Activated naive CD4-positive, alpha-beta T cell treated with anti-CD3 and anti-CD28 coated beads, Interleukin-2, amount 50 U/mL, for 16 hours (primary cell): ENCODE measurements around the gene TNFRSF17.

Experiments
- DNase-seq: peaks from one replicate; pipeline ENCODE4 v3.0.0-alpha.2; 2020

TNFRSF17 gene

GRCh38 chr16:11972128-11972527, 7.1 kb downstream of the TNFRSF17 start:
- DNase-seq = no peak

DNA sequence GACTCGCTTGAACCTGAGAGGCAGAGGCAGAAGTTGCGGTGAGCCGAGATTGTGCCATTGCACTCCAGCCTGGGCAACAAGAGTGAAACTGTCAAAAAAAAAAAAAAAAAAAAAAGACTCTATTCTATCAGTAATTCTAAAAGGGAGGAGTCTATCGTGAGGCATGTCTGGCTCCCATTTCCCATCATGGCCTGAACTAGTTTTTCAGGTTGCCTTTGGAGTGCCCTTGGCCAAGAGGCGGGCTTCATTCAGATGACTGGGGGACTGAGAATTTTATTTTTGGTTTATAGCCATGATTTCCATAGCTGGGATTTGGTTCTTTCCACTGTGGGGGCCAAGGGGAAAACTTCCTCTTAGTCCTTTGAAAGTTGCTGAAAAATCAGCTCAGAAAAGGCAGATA, 8.1 kb downstream of the TNFRSF17 start:
- no peak for DNase-seq

DNA sequence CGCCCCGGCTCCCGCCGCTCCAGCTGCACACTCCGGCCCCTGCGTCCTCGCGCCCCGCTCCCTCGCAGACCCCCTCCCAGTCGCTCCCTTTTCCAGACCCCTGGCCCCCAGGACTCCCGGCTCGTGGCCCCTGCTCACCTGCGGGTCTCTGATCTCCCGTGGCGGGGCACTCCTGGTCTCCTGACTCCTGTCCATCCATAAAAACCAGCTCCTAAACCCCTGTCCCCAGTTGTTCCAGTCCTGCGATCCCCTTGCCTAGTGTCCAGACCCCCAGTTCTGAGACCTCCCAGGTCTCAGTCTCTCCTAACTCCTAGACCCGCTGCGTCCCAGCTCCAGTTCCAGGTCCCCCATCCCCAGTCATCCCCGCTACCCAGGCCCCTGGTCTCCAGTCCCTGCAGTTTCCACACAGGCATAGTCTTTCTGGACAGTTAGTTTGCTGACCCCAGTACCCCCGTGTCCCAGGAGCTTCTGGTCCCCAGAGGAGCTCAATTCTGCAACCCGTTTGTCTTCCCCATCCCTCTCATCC, 11.9 kb downstream of the TNFRSF17 start:
- DNase-seq = no peak

- no peak for DNase-seq
These were observed 12.5 kb downstream of the TNFRSF17 start for GRCh38 chr16:11977376-11978041.

- no peak for DNase-seq
These were observed 13.1 kb downstream of the TNFRSF17 start for GRCh38 chr16:11978080-11978479.

- DNase-seq = no peak
These were observed 14.1 kb downstream of the TNFRSF17 start for GRCh38 chr16:11979013-11979672.

DNA sequence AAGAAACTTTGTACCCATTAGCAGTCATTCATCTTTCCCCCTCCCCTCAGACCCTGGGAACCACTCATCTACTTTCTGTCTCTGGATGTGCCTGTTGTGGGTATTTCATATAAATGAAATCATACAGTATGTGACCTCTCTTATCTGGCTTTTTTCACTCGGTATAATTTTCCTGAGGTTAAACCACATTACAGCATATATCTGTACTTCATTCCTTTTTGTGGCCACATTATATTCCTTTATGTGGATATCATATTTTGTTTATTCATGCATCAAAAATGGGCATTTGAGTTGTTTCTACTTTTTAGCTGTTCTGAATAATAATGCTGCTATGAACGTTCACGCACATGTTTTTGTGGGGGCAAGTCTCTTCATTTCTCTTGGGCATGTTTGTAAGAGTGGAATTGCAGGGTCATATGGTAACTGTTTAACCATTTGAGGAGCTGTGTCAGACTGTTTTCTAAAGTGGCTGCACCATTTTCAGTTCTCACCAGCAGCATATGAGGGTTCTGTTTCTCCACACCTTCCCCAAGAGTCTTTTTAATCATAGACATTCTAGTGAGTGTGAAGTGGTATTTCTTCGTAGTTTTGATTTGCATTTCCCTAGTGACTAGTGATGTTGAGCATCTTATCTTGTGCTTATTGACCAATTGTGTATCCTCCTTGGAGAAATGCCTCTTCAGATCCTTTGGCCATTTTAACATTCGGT, 15.3 kb downstream of the TNFRSF17 start:
- no peak for DNase-seq

GRCh38 chr16:11985250-11985649, 20.2 kb downstream of the TNFRSF17 start:
- no peak for DNase-seq

- no peak for DNase-seq
These were observed 21.6 kb downstream of the TNFRSF17 start for GRCh38 chr16:11986521-11987057.

- DNase-seq = no peak
These were observed 23.4 kb downstream of the TNFRSF17 start for GRCh38 chr16:11988258-11988978.

GRCh38 chr16:11990702-11991390, 25.8 kb downstream of the TNFRSF17 start:
- DNase-seq = no peak

DNA sequence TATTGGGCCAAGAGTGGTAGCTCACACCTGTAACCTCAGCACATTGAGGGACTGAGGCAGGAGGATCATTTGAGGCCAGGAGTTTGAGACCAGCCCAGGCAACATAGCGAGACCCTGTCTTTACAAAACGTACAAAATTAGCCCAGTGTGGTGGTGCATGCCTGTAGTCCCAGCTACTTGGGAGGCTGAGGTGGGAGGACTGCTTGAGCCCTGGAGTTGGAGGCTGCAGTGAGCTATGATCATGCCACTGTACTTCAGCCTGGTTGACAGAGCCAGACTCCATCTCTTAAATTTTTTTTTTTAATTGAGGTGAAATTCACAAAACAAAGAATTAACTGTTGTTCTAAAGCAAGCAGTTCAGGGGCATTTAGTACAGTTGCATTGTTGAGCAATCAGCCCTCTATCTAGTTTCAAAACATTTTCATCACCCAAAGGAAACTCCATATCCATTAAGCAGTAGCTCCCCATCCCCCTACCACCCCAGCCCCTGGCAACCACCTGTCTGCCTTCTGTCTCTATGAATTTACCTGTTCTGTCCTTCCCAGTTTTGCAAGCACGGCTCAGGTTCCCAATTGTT, 27.1 kb downstream of the TNFRSF17 start:
- DNase-seq = no peak

- no peak for DNase-seq
These were observed 27.8 kb downstream of the TNFRSF17 start for GRCh38 chr16:11992586-11993524.

DNA sequence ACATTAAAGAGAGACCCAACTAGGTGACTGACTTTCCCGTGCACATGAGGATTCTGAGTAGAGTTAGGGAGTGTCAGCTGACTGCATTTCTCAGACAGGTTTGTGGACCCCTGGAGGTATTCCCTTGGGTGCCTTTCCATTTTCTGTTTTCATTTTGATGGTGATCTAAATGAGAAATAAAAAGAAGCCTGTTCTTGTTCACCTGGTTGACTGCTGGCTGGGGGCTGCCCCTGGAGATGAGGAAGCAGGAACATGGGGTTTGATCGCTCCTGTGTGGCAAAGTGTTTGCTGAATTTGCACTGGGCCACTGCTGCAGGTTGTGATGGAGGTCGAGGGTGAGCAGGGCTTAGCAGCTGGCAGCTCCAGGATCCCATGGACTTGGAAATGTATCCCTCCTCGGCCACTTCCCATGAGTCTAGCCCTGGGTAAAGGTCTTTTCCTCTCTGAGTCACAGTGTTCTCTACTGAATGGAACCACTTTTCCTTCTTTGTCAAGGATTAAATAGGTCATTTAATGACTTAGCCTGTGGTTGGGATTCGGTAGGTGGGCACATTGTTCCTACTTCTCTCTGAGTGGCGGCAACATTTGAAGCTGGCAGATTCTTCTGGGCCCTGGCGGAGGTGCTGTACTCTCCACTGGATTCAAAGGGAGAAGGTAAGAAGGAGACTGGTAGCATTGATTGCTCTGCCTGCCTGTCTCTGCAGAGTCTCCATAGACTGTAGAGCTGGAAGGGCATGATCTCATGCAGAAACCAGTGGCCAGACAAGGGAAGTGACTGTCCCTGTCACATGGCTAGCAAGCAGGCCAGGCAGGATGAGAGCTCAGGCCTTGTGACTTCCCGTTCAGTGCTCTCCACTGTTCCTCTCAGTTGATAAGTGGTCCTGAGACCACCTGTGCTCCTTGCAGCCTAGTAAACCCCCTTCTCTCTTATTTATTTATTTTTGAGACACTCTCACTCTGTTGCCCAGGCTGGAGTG, 29.4 kb downstream of the TNFRSF17 start:
- DNase-seq = no peak

DNA sequence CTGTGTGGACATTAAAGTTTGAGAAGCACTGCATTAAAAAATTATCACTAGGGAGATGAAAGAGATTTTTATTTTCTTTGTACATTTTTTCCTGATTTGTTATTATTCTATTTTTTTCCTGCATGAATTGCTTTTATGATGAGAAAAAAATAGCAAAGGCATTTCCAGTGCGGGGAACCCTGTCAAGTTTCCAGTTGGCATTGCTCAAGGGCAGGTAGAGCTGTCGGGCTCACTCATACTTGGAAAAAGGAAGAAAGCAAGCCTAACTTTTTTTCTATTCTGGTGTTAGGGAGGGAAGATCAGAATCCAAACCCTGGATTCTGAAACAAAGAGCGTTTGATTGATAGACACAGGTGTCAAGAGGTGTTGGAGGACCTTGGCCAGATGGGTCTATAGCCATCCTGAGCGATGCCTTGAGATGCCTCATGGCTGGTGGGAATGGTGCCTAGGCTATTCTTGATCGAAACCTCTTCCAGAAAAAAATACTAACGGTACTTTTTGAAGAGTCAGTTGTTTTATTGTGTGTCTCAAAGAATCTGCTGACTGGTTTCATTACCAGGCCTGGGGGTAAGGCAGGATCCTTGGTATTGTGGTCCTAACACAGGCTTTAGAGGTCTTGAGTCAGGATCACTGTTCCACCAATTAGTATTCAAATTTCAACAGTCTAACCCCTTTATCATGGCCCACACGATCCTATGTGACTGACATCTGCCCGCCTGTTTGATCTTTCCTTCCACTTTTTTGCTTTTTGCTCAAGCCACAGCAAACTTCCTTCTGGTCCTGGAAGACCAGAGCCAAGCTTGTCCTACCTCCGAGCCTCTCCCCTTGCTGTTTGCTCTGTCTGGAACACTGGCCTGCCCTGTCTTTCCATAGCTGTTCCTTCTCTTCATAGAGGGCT, 31.7 kb downstream of the TNFRSF17 start:
- no peak for DNase-seq

DNA sequence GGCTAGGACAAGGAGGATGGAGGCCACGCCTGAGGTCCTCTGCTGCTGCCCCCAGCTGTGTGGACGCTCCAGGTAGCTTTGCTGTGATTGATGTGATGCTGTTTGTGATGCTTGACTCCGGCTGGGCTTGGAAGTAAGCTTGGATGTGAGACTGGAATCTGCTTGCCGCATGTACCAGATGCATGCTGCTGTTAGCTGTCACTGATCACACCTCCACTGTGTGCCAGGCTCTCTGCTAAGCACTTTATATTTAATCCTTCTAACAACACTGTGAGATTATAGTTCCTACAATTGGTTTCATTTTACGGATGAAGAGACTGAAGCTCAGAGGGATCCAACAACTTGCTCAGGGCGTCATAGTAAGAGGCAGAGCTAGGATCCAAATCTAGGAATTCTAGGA, 35.0 kb downstream of the TNFRSF17 start:
- no peak for DNase-seq

GRCh38 chr16:12002447-12003006, 37.5 kb downstream of the TNFRSF17 start:
- DNase-seq = no peak

DNA sequence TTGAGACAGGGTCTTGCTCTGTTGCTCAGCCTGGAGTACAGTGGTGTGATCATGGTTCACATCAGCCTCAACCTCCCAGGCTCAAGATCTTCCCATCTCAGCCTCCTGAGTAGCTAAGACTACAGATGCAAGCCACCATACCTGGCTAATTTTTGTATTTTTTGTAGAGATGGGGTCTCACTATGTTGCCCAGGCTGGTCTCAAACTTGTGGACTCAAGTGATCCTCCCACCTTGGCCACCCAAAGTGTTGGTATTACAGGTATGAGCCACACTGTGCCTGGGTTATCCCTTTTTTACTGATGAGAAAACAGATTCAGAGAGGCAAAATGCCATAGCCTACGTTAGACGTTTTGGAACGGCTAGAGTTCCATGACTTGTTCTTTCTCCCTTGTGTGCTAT, 41.6 kb downstream of the TNFRSF17 start:
- DNase-seq = no peak
